Endodermal cell (in vitro differentiated cells): ENCODE results near the gene CERS6. TPM values are rescaled to one million over a fixed set of nuclear protein-coding genes. Genes with fewer than 3 reads are reported as not detected.

Experiments
- DNase-seq: peaks from one replicate; pipeline ENCODE4 v3.0.0-alpha.2; 2017
- H3K27ac ChIP-seq: 2 replicates; pipeline ENCODE4 v1.5.1; 2013; ENCODE audit warnings: mild to moderate bottlenecking, low read depth, low read length, moderate library complexity
- H3K27me3 ChIP-seq: 2 replicates; pipeline ENCODE4 v1.6.1; 2013; ENCODE audit warnings: mild to moderate bottlenecking, low read length, moderate library complexity; ENCODE audit not compliant: insufficient read depth, control insufficient read depth, poor library complexity, severe bottlenecking
- H3K36me3 ChIP-seq: 2 replicates; pipeline ENCODE4 v1.7.0; 2013; ENCODE audit warnings: mild to moderate bottlenecking, low read length, moderate library complexity; ENCODE audit not compliant: control insufficient read depth, insufficient read depth
- H3K4me1 ChIP-seq: one replicate; pipeline ENCODE4 v1.7.0; 2013; ENCODE audit warnings: low read length; ENCODE audit not compliant: control insufficient read depth, insufficient read depth
- H3K4me3 ChIP-seq: 2 replicates; pipeline ENCODE4 v1.5.1; 2013; ENCODE audit warnings: mild to moderate bottlenecking, low read length, moderate library complexity
- H3K9ac ChIP-seq: 2 replicates; pipeline ENCODE4 v1.6.1; 2013; ENCODE audit warnings: mild to moderate bottlenecking, low read length, moderate library complexity; ENCODE audit not compliant: poor library complexity, severe bottlenecking; ENCODE audit errors: extremely low read depth
- H3K9me3 ChIP-seq: 2 replicates; pipeline ENCODE4 v1.6.1; 2013; ENCODE audit warnings: mild to moderate bottlenecking, low read length, moderate library complexity; ENCODE audit not compliant: control insufficient read depth
- H3K27ac Mint-ChIP-seq: 2 replicates; pipeline ENCODE4 v1.8.0; 2020; ENCODE audit warnings: mixed read lengths
- H3K27me3 Mint-ChIP-seq: 2 replicates; pipeline ENCODE4 v1.8.0; 2021; ENCODE audit warnings: mild to moderate bottlenecking, mixed read lengths; ENCODE audit not compliant: insufficient read depth
- H3K36me3 Mint-ChIP-seq: 2 replicates; pipeline ENCODE4 v1.8.0; 2020; ENCODE audit warnings: low read depth, mixed read lengths
- H3K4me1 Mint-ChIP-seq: 2 replicates; pipeline ENCODE4 v1.8.0; 2020; ENCODE audit warnings: mixed read lengths
- H3K4me3 Mint-ChIP-seq: 2 replicates; pipeline ENCODE4 v1.8.0; 2020; ENCODE audit warnings: mild to moderate bottlenecking, moderate library complexity, mixed read lengths
- H3K9me3 Mint-ChIP-seq: 2 replicates; pipeline ENCODE4 v1.8.0; 2020; ENCODE audit warnings: mild to moderate bottlenecking, mixed read lengths
- CTCF ChIP-seq: fragments of 200-600 bp; sonication (generic); conservative IDR thresholded peaks from 2 replicates; pipeline ENCODE4 v1.5.0; 2021; ENCODE audit warnings: antibody characterized with exemption, mild to moderate bottlenecking
- WGBS, 2 experiments: methylation state at CpG; one replicate each; pipeline versions ENCODE4 v1.1.5 to v1.1.7; 2013; ENCODE audit warnings: missing lambda C conversion rate in 2 of 2, mixed read lengths in 1 of 2; ENCODE audit not compliant: insufficient coverage in 1 of 2, insufficient read length in 1 of 2; 5-methylcytosine and 5-hydroxymethylcytosine counted together
- total RNA-seq, 2 donors: library from RNA; stranded (reverse); fragmentation: NEBNext Ultra II Directional in 1 of 2; extraction: Animal tissue kit (Norgen Biotek cat#: 25700) in 1 of 2; gene quantifications; 2 replicates in 1 of 2; 3 replicates in 1 of 2; pipeline ENCODE4 v1.2.1, GENCODE V29; 2021

Gene CERS6
- total RNA-seq, 2 donors from 2014 or later: 41.3 to 52.0 TPM

- Histone ChIP-seq H3K4me1 (peaks cover 5% of the 10 kb centered on the region), H3K4me3 (no peak overlapping the region), H3K9ac (no peak overlapping the region), H3K36me3 (no peaks in the 10 kb centered on the region), H3K27me3 (no peaks in the 10 kb centered on the region), H3K9me3 (no peaks in the 10 kb centered on the region), H3K27ac (no peak overlapping the region)
- H3K9me3 Mint-ChIP-seq: no peaks in the 10 kb centered on the region
- 94% methylated on average over 1 of the region's 1 CpG; no CpG with 5 or more reads in 1 of the 2 experiments for WGBS, 2 experiments
- DNase-seq: no peak
- peaks cover 2% of the 10 kb centered on the region for H3K36me3 Mint-ChIP-seq
- H3K4me1 Mint-ChIP-seq: peaks cover 33% of the 10 kb centered on the region
- H3K27ac Mint-ChIP-seq: no peak overlapping the region
- H3K4me3 Mint-ChIP-seq: no peak overlapping the region
- no peaks in the 10 kb centered on the region for H3K27me3 Mint-ChIP-seq
- no peak for TF ChIP-seq CTCF
Observed at GRCh38 chr2:168633895-168634294, 177.8 kb downstream of the CERS6 start.

- TF ChIP-seq CTCF: peak; percentile 28
- Mint-ChIP-seq H3K4me3 (no peak overlapping the region), H3K36me3 (no peaks in the 10 kb centered on the region), H3K27me3 (no peaks in the 10 kb centered on the region), H3K9me3 (no peaks in the 10 kb centered on the region), H3K4me1 (peaks cover 46% of the 10 kb centered on the region), H3K27ac (peak overlapping the region; percentile 72)
- Histone ChIP-seq H3K4me3 (no peak overlapping the region), H3K36me3 (no peaks in the 10 kb centered on the region), H3K9me3 (no peaks in the 10 kb centered on the region), H3K27ac (no peak overlapping the region), H3K4me1 (peaks cover 11% of the 10 kb centered on the region), H3K27me3 (no peaks in the 10 kb centered on the region), H3K9ac (no peak overlapping the region)
- WGBS, 2 experiments: 94% methylated on average over 3 of the region's 3 CpGs; no CpG with 5 or more reads in 1 of the 2 experiments
- DNase-seq: peak; percentile 72
Observed at GRCh38 chr2:168635065-168635577, 179.0 kb downstream of the CERS6 start.

- H3K9ac ChIP-seq: no peak overlapping the region
- no peak overlapping the region for H3K27ac ChIP-seq
- Mint-ChIP-seq H3K4me3 (no peak overlapping the region), H3K27me3 (no peaks in the 10 kb centered on the region), H3K4me1 (peaks cover 49% of the 10 kb centered on the region), H3K9me3 (no peaks in the 10 kb centered on the region), H3K27ac (peak overlapping the region; percentile 86), H3K36me3 (no peaks in the 10 kb centered on the region)
- DNase-seq: no peak
- no peaks in the 10 kb centered on the region for H3K27me3 ChIP-seq
- H3K4me1 ChIP-seq: peaks cover 11% of the 10 kb centered on the region
- no peaks in the 10 kb centered on the region for H3K9me3 ChIP-seq
- 83% methylated on average over 2 of the region's 2 CpGs; no CpG with 5 or more reads in 1 of the 2 experiments for WGBS, 2 experiments
- TF ChIP-seq CTCF: no peak
- peak overlapping the region; percentile 46 for H3K4me3 ChIP-seq
- H3K36me3 ChIP-seq: no peaks in the 10 kb centered on the region
Observed at GRCh38 chr2:168639018-168639417, 182.9 kb downstream of the CERS6 start.
